Pons (tissue), 1 donor: ENCODE measurements around the gene MS4A15.
"Not testable (repeated sequence)": the region's sequence is repeated elsewhere in the genome, so short reads cannot be mapped to it uniquely, and the experiment has no call there.

ENCODE experiments used
- DNase-seq: peaks from one replicate; pipeline ENCODE4 v3.0.0-alpha.2; 2016; ENCODE audit warnings: low spot score

The MS4A15 gene

GRCh38 chr11:60754887-60755286 lies 1.8 kb upstream of the MS4A15 start:
- no peak for DNase-seq

- no peak for DNase-seq
These were observed 649 bp downstream of the MS4A15 start for GRCh38 chr11:60757231-60757800.

GRCh38 chr11:60758671-60759070 lies 2.0 kb downstream of the MS4A15 start:
- DNase-seq = not testable (repeated sequence)

GRCh38 chr11:60759438-60760225 lies 3.0 kb downstream of the MS4A15 start:
- peak; percentile 51 for DNase-seq

GRCh38 chr11:60761436-60762190 lies 4.9 kb downstream of the MS4A15 start:
- peak; percentile 20 for DNase-seq

- no peak for DNase-seq
These were observed 6.4 kb downstream of the MS4A15 start for GRCh38 chr11:60762851-60763691.

GRCh38 chr11:60763692-60764369 lies 7.2 kb downstream of the MS4A15 start:
- no peak for DNase-seq

GRCh38 chr11:60764879-60765278 lies 8.2 kb downstream of the MS4A15 start:
- DNase-seq = no peak

- DNase-seq = no peak
These were observed 8.7 kb downstream of the MS4A15 start for GRCh38 chr11:60765355-60765754.

- DNase-seq = no peak
These were observed 9.9 kb downstream of the MS4A15 start for GRCh38 chr11:60766547-60766946.

GRCh38 chr11:60767388-60767811 lies 10.7 kb downstream of the MS4A15 start:
- no peak for DNase-seq

GRCh38 chr11:60768202-60768601 lies 11.5 kb downstream of the MS4A15 start:
- no peak for DNase-seq

GRCh38 chr11:60769273-60769672 lies 12.6 kb downstream of the MS4A15 start:
- no peak for DNase-seq

- DNase-seq = no peak
These were observed 13.1 kb downstream of the MS4A15 start for GRCh38 chr11:60769811-60770210.

GRCh38 chr11:60771146-60771545 lies 14.5 kb downstream of the MS4A15 start:
- DNase-seq = no peak

- no peak for DNase-seq
These were observed 15.3 kb downstream of the MS4A15 start for GRCh38 chr11:60771879-60772525.

- no peak for DNase-seq
These were observed 16.0 kb downstream of the MS4A15 start for GRCh38 chr11:60772666-60773065.

GRCh38 chr11:60774726-60775125 lies 18.1 kb downstream of the MS4A15 start:
- DNase-seq = no peak

- DNase-seq = peak; percentile 80
These were observed 18.8 kb downstream of the MS4A15 start for GRCh38 chr11:60775420-60775961.

GRCh38 chr11:60776167-60776566 lies 19.5 kb downstream of the MS4A15 start:
- no peak for DNase-seq

- DNase-seq = no peak
These were observed 20.4 kb downstream of the MS4A15 start for GRCh38 chr11:60777106-60777505.
